ENCODE results near the gene PARD3B. TPM values are rescaled to one million over a fixed set of nuclear protein-coding genes. Genes with fewer than 3 reads are reported as not detected.

PARD3B gene
- total and polyA plus RNA-seq, 2 of the 13 experiments (the other 11 are each of a cell fraction or from before 2014, with no cell fraction given): 0.71 to 2.3 TPM

DNA sequence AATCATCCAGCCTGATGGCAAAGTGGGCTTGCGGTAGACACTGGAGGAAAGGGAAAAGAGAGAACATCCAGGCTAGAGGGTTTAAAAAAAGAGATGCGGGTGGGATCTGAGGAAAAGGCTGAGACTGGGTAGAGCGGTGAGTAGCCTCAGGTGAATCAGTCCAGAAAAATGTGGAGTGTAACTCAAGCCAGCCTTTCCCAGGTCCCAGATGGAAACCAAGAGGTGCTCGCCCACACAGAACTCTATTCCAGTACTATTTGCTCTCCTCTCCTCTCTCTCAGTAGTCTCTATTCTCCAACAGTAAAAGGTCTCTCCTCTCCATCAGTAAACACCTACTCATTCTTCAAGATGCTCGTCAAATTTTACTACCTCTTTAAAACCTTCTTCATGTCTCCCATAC, 1098.7 kb downstream of the PARD3B start:
- ChIA-PET CTCF (ENCODE audit: low intra/inter-chr PET ratio, low total read pairs) (no interaction called here), POLR2A (no interaction called here)
- Histone ChIP-seq H2AFZ (ENCODE audit: low read length) (no peak overlapping the region), H3K9ac (ENCODE audit: insufficient read depth, low read depth, low read length) (no peak overlapping the region), H3K4me2 (ENCODE audit: low read depth, low read length) (no peak overlapping the region), H3K4me1 (ENCODE audit: insufficient read depth, low read length) (no peaks in the 10 kb centered on the region), H3K27me3 (ENCODE audit: control insufficient read depth in 1 of 2, insufficient read depth in 2 of 2, low read length in 2 of 2) (no peaks in the 10 kb centered on the region), H3K27ac (ENCODE audit: extremely low read length, insufficient read depth, low read length) (no peak overlapping the region), H4K20me1 (ENCODE audit: insufficient read depth, low read length) (no peaks in the 10 kb centered on the region), H3K79me2 (ENCODE audit: insufficient read depth, low read length) (no peaks in the 10 kb centered on the region), H3K36me3 (replicated peaks in 1 of 2; ENCODE audit: control insufficient read depth in 1 of 2, insufficient read depth in 2 of 2, low read length in 2 of 2) (no peaks in the 10 kb centered on the region), H3K9me3 (ENCODE audit: low read length) (no peaks in the 10 kb centered on the region), H3K4me3 (replicated peaks in 1 of 3; ENCODE audit: insufficient read depth in 1 of 3, low read depth in 2 of 3, low read length in 3 of 3) (no peak overlapping the region)
- BruUV-seq (replicated peaks): no TSS peak
- WGBS (ENCODE audit: low lambda C conversion rate): 52% methylated on average over 5 of the region's 5 CpGs
- FAIRE-seq: no peak
- TF ChIP-seq HDAC1 (CRISPR knock-in tag; IDR thresholded peaks at IDR 0.05) (no peak), NCOA1 (CRISPR knock-in tag; IDR thresholded peaks at IDR 0.05) (no peak), SPEN (CRISPR knock-in tag; IDR thresholded peaks at IDR 0.05; ENCODE audit: low read depth) (no peak), JDP2 (CRISPR knock-in tag; IDR thresholded peaks at IDR 0.05; ENCODE audit: borderline replicate concordance) (no peak), TEAD2 (CRISPR knock-in tag; IDR thresholded peaks at IDR 0.05) (no peak), IRX3 (CRISPR knock-in tag; IDR thresholded peaks at IDR 0.05; ENCODE audit: borderline replicate concordance, low read depth) (no peak), ZNF713 (CRISPR knock-in tag; IDR thresholded peaks at IDR 0.05) (no peak), ZNF562 (CRISPR knock-in tag; IDR thresholded peaks at IDR 0.05; ENCODE audit: borderline replicate concordance) (no peak), ZNF558 (CRISPR knock-in tag; IDR thresholded peaks at IDR 0.05; ENCODE audit: borderline replicate concordance) (no peak), FOXO1 (CRISPR knock-in tag; IDR thresholded peaks at IDR 0.05) (no peak), ZNF790 (CRISPR knock-in tag; IDR thresholded peaks at IDR 0.05; ENCODE audit: borderline replicate concordance) (no peak)
- TF ChIP-seq, protein P1, sequence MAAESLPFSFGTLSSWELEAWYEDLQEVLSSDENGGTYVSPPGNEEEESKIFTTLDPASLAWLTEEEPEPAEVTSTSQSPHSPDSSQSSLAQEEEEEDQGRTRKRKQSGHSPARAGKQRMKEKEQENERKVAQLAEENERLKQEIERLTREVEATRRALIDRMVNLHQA (CRISPR knock-in tag; IDR thresholded peaks at IDR 0.05): no peak
- no peak for DNase-seq (ENCODE audit: low spot score)
- in situ Hi-C loops (cut with HindIII; ENCODE audit: extremely low pct_ligation_motif_present, low pct_unique_long_range_greater_than_20kb): no loop called here
- ATAC-seq: no peak
- intact Hi-C loops (cut with micrococcal nuclease; ENCODE audit: unreplicated experiment): no loop called here

Data from HepG2 (cell line).